Inflammatory macrophage (primary cell): ENCODE measurements around the gene BCL3.

Experiments used
- DNase-seq, 2 donors: peaks; one replicate each; pipeline ENCODE4 v3.0.0-alpha.2; 2020 to 2022

BCL3 gene

GRCh38 chr19:44794610-44795009, 46.1 kb downstream of the BCL3 start:
- DNase-seq: no peak

GRCh38 chr19:44795398-44795987, 47.0 kb downstream of the BCL3 start:
- no peak for DNase-seq

DNA sequence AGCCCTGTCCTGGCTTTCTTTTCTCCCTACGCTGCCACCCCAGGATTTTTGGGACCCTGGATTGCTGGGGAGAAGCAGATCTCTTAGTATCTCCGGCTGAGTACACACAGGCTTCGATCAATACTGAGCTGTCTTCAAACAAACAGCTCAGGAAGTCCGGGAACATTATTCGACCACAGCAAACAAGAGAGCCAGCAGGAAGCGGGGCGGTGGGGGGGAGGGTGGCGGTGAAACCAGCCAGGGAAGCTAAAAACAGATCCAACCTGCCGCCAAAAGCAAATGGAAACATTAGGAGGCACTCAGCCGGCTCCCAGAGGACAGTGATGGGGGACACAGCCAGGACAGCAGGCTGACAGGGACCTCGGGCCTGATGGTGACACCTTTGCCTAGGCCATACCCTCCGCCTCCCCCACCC, 48.2 kb downstream of the BCL3 start:
- DNase-seq: no peak

DNA sequence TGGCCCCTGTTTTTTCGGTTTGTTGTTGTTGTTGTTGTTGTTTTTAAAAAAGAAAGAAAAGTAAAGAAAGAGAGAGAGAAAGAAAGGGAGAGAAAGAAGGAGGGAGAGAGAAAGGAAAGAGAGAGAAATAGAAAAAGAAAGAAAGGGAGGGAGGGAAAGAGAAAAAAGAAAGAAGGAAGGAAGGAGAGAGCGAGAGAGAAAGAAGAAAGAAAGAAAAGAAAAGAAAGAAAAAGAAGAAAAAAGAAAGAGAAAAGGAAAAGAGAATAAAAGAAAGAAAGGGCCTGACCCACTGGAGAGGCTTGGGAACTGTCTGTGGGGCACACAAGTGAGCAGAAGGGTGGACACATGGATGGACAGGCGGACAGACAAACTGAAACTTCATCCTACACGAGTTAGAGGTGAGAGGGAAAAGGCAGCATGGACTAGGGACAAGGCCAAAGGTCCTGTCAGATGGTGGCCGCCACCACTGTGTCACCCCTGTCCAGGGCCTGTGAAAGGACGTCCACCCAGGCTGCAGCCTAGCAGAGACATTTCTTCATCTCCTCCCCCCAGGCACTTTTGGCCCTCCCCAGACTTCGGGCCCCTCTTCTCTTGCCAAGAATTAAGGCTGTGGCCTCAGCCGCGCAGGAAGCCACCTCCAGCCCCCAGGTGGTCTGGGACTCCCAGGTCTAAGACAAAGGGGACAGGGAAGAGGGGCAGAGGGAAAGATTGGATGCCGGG, 51.3 kb downstream of the BCL3 start:
- no peak for DNase-seq

DNA sequence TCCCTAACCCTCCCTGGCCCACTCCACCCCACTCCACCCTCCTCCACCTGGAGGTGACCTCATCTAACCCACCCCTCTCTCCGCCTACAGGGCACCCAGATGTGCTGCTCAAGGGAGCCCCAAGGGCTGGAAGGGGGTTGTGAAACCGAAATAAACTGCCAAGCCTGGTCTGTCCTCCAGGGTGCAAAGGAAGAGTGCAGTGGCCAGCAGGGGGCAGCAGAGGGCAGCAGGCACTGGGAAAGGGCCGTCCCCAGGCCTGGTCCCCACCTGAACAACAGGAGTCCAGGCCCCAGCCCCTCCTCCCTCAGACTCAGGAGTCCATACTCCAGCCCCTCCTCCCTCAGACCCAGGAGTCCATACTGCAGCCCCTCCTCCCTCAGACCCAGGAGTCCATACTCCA, 52.0 kb downstream of the BCL3 start:
- DNase-seq: peak; percentile 84

DNA sequence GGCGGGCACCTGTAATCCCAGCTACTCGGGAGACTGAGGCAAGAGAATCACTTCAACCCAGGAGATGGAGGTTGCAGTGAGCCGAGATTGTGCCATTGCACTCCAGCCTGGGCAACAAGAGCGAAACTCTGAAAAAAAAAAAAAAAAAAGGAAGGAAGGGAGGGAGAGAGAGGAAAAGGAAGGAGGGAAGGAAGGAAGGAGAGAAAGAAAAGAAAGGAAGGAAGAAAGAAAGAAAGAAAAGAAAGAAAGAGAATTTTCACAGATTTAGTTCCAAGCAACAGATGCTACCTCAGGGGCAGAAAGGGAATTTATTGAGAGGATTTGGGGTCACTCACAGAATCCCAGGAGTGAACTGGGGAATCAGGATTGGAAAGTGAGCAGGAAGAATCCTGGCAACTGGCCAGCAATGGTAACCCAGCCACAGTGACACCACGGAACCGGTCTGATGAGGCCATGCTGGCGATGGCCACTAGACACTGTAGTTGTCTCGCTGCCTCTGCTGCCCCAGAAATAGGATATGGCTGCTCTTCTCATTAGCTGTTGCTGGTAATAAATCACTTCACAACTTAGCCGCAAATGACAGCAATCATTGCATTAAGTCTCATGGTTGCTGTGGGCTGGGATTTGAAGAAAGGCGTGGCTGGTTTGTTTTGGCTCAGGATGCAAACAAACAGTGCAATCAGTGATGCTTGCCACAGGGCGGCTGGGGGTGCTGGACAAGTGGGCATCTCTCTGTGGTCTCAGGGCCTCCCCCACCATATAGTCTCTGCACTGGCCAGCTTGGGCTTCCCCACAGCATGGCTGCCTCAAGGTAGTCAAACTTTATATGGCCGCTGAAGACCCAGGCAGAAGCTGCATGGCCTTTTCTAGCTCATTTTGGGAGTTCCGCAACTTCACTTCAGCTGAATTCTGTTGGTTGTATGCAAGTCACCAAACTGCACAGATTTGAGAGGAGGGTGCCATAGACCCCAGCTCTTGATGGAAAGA, 55.2 kb downstream of the BCL3 start:
- DNase-seq: no peak

DNA sequence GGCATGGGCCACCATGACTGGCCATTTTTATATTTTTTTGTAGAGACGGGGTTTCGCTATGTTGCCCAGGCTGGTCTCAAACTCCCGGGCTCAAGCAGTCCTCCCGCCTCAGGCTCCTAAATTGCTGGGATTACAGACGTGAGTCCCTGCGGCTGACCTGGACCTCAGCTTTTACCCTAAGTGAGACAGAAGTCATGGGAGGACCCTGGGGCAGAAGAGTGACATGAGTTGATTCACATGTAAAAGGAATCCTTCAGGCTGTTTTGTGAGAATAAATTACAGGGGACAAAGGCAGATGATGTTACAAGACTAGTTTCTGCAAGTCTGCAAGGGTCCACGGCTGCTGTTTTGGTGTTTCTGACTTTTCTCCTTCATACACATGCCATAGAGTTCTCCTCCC, 57.8 kb downstream of the BCL3 start:
- no peak for DNase-seq

- DNase-seq: no peak
Observed at GRCh38 chr19:44807162-44807561, 58.7 kb downstream of the BCL3 start.

DNA sequence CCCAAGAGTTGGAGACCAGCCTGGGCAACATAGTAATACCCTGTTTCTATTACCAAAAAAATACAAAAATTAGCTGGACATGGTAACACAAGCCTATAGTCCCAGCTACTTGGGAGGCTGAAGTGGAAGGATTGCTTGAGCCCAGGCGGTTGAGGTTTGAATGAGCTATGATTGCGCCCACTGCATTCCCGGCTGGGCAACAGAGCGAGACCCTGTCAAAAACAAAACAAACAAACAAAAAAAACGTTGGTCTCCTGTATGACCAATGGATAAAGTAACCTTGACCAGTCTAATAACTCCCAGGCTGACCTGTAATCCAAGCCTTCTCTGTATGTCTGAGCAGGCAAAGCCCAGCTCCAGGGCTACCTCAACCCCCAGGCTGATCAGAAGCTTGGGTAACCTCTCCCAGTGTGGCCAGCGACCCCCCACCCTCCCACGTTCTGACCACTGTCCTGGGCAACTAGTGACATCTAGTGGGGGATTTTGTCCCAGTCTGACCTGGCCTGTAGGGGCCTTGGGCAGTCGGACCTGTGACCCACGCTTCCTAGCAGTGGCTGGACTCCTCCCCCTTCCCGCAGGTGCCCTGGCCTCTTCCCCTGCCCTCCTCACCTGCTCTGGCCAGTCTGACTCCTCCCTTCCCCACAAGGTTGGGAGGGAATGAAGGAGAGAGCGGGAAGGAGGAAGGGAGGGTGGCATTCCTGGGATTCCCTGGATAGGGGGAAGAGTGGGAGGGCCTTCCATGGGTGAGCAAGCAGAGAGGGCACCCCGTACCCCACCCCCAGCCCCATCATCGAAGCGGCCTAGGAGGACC, 59.3 kb downstream of the BCL3 start:
- DNase-seq: peak; percentile 3 to 13

- peak in 1 of 2 donors; percentile 17 for DNase-seq
Observed at GRCh38 chr19:44808463-44809371, 60.2 kb downstream of the BCL3 start, which contains the start of gene BCAM. Gene BCAM (plus strand): TSS chr19:44809103. CDS start chr19:44809125, 22 bp downstream.
